Chondrocyte (in vitro differentiated cells): Measurements from ENCODE around the gene KCNG4. TPM values are rescaled to one million over a fixed set of nuclear protein-coding genes. Genes with fewer than 3 reads are reported as not detected.
"Not testable (repeated sequence)": the region's sequence is repeated elsewhere in the genome, so short reads cannot be mapped to it uniquely, and the experiment has no call there.

Source experiments
- DNase-seq: peaks from one replicate; pipeline ENCODE4 v3.0.0; 2021; ENCODE audit warnings: mixed read lengths, low spot score
- H3K27ac Mint-ChIP-seq: one replicate; pipeline ENCODE4 v1.8.0; 2021; ENCODE audit warnings: mild to moderate bottlenecking, moderate library complexity, mixed read lengths; ENCODE audit not compliant: unreplicated experiment
- H3K27me3 Mint-ChIP-seq: 2 replicates; pipeline ENCODE4 v1.8.0; 2021; ENCODE audit warnings: low read depth, mixed read lengths
- H3K36me3 Mint-ChIP-seq: 2 replicates; pipeline ENCODE4 v1.8.0; 2021; ENCODE audit warnings: low read depth, mixed read lengths
- H3K4me1 Mint-ChIP-seq: 2 replicates; pipeline ENCODE4 v1.8.0; 2021; ENCODE audit warnings: low read depth, mild to moderate bottlenecking, mixed read lengths
- H3K4me3 Mint-ChIP-seq: one replicate; pipeline ENCODE4 v1.8.0; 2021; ENCODE audit warnings: mild to moderate bottlenecking, moderate library complexity, mixed read lengths; ENCODE audit not compliant: unreplicated experiment
- H3K9me3 Mint-ChIP-seq: 2 replicates; pipeline ENCODE4 v1.8.0; 2021; ENCODE audit warnings: low read depth, mixed read lengths
- total RNA-seq: library from RNA; stranded (reverse); gene quantifications from 3 replicates; pipeline ENCODE4 v1.2.1, GENCODE V29; 2021
- TF ChIP-seq, protein P1 (sequence below): fragments of 200-600 bp; sonication (generic); IDR thresholded peaks from 2 replicates; pipeline ENCODE4 v1.5.0; 2021; ENCODE audit warnings: antibody characterized with exemption, mild to moderate bottlenecking, moderate library complexity

The KCNG4 gene
- total RNA-seq, 1 donor from 2014 or later, result not detected

DNA sequence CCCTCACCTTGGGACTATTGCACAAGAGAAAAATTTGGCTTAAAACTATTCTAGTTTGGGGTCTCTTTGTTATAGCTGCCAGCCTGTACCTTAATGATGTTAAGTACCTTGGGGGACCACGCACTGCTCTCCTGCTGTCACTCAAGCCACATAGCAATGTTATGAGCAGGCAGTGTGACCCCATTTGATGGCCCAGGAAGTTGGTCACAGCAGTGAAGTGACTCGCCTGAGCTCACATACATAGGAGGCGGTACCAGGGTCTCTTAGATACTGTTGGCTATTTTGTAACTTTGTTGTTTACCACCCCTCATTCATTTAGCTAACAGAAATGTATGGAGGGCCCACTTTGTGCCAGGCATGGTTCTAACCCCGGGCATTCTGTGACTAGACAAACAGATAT is 16.4 kb downstream of the KCNG4 start:
- Mint-ChIP-seq H3K27me3 (peaks cover 46% of the 10 kb centered on the region), H3K4me3 (no peak overlapping the region), H3K27ac (no peak overlapping the region), H3K36me3 (no peaks in the 10 kb centered on the region), H3K9me3 (no peaks in the 10 kb centered on the region), H3K4me1 (peaks cover 16% of the 10 kb centered on the region)
- no peak for DNase-seq
- TF ChIP-seq, protein P1, sequence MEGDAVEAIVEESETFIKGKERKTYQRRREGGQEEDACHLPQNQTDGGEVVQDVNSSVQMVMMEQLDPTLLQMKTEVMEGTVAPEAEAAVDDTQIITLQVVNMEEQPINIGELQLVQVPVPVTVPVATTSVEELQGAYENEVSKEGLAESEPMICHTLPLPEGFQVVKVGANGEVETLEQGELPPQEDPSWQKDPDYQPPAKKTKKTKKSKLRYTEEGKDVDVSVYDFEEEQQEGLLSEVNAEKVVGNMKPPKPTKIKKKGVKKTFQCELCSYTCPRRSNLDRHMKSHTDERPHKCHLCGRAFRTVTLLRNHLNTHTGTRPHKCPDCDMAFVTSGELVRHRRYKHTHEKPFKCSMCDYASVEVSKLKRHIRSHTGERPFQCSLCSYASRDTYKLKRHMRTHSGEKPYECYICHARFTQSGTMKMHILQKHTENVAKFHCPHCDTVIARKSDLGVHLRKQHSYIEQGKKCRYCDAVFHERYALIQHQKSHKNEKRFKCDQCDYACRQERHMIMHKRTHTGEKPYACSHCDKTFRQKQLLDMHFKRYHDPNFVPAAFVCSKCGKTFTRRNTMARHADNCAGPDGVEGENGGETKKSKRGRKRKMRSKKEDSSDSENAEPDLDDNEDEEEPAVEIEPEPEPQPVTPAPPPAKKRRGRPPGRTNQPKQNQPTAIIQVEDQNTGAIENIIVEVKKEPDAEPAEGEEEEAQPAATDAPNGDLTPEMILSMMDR, result no peak

DNA sequence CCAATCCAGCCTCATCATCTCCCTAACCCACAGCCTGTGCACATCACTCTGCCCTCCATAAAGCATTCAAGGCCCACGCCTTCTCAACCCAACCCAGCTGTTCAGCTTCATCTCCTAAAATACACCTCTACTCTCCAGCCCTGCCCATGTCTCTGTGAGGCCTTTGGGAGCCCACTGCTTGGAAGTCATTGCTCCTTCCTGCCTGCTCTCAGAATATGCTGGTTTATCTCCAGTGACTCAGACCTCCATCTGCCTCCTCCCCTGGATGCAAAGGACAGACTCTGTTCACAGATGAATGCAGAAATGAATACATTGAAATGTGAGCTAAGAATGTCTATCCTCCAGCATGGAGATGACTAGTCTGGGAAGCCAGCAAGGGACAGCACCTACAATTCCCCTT is 19.0 kb downstream of the KCNG4 start:
- Mint-ChIP-seq H3K9me3 (no peaks in the 10 kb centered on the region), H3K4me1 (peaks cover 5% of the 10 kb centered on the region)

DNA sequence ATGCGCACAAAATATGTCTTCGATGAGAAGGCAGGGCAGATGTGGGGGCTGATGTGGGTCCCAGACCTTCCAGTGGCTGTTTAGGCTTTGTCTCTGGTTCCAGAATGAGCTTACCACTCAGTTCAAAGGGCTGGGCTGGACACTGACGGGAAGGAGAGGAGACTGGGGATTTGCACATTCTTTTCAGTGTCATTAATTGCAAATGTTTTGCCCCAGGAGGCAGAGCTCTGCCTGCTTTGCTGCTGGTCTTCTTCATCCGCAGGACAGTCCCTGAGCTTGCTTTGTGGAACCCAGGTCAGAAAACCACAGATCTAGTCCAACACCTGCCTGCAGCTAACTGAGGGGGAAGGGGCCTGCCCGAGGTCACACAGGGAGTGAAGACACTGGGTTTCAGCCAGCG is 20.9 kb downstream of the KCNG4 start:
- H3K4me1 Mint-ChIP-seq, result peaks cover 5% of the 10 kb centered on the region
- peaks cover 3% of the 10 kb centered on the region for H3K36me3 Mint-ChIP-seq
- no peak for DNase-seq
- no peaks in the 10 kb centered on the region for H3K9me3 Mint-ChIP-seq
- TF ChIP-seq, protein P1, result no peak
- H3K27me3 Mint-ChIP-seq, result peaks cover 44% of the 10 kb centered on the region
- H3K4me3 Mint-ChIP-seq, result no peak overlapping the region
- no peak overlapping the region for H3K27ac Mint-ChIP-seq

More for the DNA sequence above, 19.0 kb downstream of the KCNG4 start:
- TF ChIP-seq, protein P1, result no peak
- no peak overlapping the region for H3K27ac Mint-ChIP-seq
- peaks cover 3% of the 10 kb centered on the region for H3K36me3 Mint-ChIP-seq
- peaks cover 51% of the 10 kb centered on the region for H3K27me3 Mint-ChIP-seq
- no peak overlapping the region for H3K4me3 Mint-ChIP-seq
- DNase-seq, result no peak

DNA sequence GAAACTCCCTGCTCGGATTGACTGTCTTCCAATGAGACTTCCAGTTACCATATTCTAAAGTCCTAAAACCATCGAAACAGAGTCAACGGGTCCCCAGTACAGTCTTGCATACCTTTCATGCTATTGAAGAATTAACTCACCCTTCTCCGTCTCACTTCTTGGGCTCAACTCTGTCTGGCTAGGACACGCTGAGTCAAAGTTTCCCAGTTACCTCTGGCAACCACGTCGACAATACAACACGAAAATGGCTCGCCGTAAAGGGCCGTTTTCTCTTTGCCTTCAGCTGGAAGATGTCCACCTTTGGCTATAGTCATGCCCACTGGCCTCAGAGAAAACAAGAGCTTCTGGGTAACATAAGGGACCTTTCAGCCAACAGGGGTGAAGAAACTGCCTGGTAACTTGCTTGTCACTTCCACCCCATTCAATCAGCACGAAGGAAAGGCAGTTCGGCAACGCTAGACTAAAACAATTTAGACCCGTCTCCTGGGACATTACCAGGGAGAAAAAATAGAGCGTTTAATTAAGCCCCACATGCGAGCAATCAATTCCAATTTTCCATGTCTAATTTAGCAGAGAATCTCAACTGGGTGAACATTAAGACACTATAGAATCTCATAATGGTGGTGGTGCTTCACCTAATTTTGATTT is 21.5 kb downstream of the KCNG4 start:
- TF ChIP-seq, protein P1, result no peak
- no peak overlapping the region for H3K4me3 Mint-ChIP-seq
- DNase-seq, result no peak
- H3K9me3 Mint-ChIP-seq, result no peaks in the 10 kb centered on the region
- peaks cover 3% of the 10 kb centered on the region for H3K36me3 Mint-ChIP-seq
- no peak overlapping the region for H3K27ac Mint-ChIP-seq
- H3K4me1 Mint-ChIP-seq, result peaks cover 5% of the 10 kb centered on the region
- H3K27me3 Mint-ChIP-seq, result peaks cover 38% of the 10 kb centered on the region

DNA sequence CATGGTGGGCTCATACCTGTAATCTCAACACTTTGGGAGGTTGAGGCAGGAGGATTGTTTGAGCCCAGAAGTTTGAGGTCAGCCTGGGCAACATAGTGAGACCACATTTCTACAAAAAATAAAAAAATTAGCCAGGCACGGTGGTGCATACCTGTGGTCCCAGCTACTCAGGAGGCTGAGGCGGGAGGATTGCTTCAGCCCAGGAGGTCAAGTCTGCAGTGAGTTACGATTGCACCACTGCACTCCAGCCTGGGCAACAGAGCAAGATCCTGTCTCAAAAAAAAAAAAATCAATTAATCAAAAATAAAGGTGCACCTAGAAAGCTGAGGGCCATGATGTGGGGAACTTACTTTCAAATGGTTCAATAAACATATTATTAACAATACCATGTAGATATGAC is 23.7 kb downstream of the KCNG4 start:
- peaks cover 43% of the 10 kb centered on the region for H3K27me3 Mint-ChIP-seq
- not testable (repeated sequence) for H3K9me3 Mint-ChIP-seq

DNA sequence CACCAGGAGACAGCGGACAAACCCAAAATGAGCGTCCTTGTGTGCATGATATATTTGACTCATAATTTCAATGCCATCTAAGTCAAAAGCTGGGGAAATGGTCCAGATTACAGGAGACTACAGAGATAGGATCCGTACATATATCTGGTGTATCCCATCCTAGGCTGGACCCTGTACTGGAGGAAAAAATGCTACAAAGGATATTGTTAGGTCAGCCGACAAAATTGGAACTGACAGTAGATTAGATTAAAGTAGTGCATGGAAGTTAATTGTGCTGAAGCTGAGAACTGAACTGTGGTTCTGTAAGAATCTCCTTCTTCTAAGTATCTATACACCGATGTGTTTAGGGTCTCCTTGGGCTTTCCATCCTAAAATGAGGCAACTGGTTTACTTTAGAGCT is 24.3 kb downstream of the KCNG4 start:
- no peak for DNase-seq
- H3K27ac Mint-ChIP-seq, result no peak overlapping the region
- peaks cover 3% of the 10 kb centered on the region for H3K36me3 Mint-ChIP-seq
- H3K27me3 Mint-ChIP-seq, result peaks cover 45% of the 10 kb centered on the region
- H3K4me1 Mint-ChIP-seq, result no peaks in the 10 kb centered on the region
- H3K4me3 Mint-ChIP-seq, result no peak overlapping the region
- H3K9me3 Mint-ChIP-seq, result no peaks in the 10 kb centered on the region
- TF ChIP-seq, protein P1, result no peak

More for the DNA sequence above, 23.7 kb downstream of the KCNG4 start:
- H3K27ac Mint-ChIP-seq, H3K4me1 Mint-ChIP-seq, DNase-seq, H3K4me3 Mint-ChIP-seq, H3K36me3 Mint-ChIP-seq: not testable (repeated sequence)
